Measurements from ENCODE around the gene CLDN20.
"Not testable (repeated sequence)": the region's sequence is repeated elsewhere in the genome, so short reads cannot be mapped to it uniquely, and the experiment has no call there.

CLDN20 gene

GRCh38 chr6:155245831-155246230 is 18.0 kb upstream of the CLDN20 start:
- DNase-seq, result no peak

GRCh38 chr6:155246825-155247224 is 17.0 kb upstream of the CLDN20 start:
- DNase-seq, result no peak

- no peak for DNase-seq
Measured at GRCh38 chr6:155247618-155248007, 16.2 kb upstream of the CLDN20 start.

- no peak for DNase-seq
Measured at GRCh38 chr6:155248008-155249001, 15.5 kb upstream of the CLDN20 start.

GRCh38 chr6:155250701-155251381 is 13.0 kb upstream of the CLDN20 start:
- no peak for DNase-seq

- no peak for DNase-seq
Measured at GRCh38 chr6:155252581-155252980, 11.2 kb upstream of the CLDN20 start.

- no peak for DNase-seq
Measured at GRCh38 chr6:155253337-155253736, 10.5 kb upstream of the CLDN20 start.

GRCh38 chr6:155254139-155254538 is 9.7 kb upstream of the CLDN20 start:
- no peak for DNase-seq

- no peak for DNase-seq
Measured at GRCh38 chr6:155256122-155256795, 7.6 kb upstream of the CLDN20 start.

GRCh38 chr6:155257796-155258195 is 6.0 kb upstream of the CLDN20 start:
- DNase-seq, result no peak

GRCh38 chr6:155259204-155259603 is 4.6 kb upstream of the CLDN20 start:
- no peak for DNase-seq

GRCh38 chr6:155259897-155260296 is 3.9 kb upstream of the CLDN20 start:
- DNase-seq, result no peak

GRCh38 chr6:155260686-155261085 is 3.1 kb upstream of the CLDN20 start:
- no peak for DNase-seq

- DNase-seq, result no peak
Measured at GRCh38 chr6:155261111-155261900, 2.5 kb upstream of the CLDN20 start.

GRCh38 chr6:155262655-155263054 is 1.2 kb upstream of the CLDN20 start:
- no peak for DNase-seq

GRCh38 chr6:155264693-155265320 is 994 bp downstream of the CLDN20 start:
- no peak for DNase-seq

GRCh38 chr6:155265843-155266535 is 2.2 kb downstream of the CLDN20 start:
- DNase-seq, result no peak

GRCh38 chr6:155267411-155267810 is 3.6 kb downstream of the CLDN20 start:
- DNase-seq, result no peak

- not testable (repeated sequence) for DNase-seq
Measured at GRCh38 chr6:155268088-155268867, 4.5 kb downstream of the CLDN20 start.

- no peak for DNase-seq
Measured at GRCh38 chr6:155269765-155270164, 6.0 kb downstream of the CLDN20 start.
